Loucy (cell line): Measurements from ENCODE around the gene RMRP.

ENCODE experiments used
- H2AFZ ChIP-seq: fragments of 200-600 bp; sonication (generic); 2 replicates; pipeline ENCODE4 v1.6.0; 2016; ENCODE audit warnings: antibody characterized with exemption, mild to moderate bottlenecking, low read length, moderate library complexity
- H3F3A ChIP-seq: fragments of 200-600 bp; 2 replicates; pipeline ENCODE4 v1.6.0; 2016; ENCODE audit warnings: antibody characterized with exemption, low read depth, mild to moderate bottlenecking
- H3K27me3 ChIP-seq: fragments of 200-600 bp; sonication (generic); 2 replicates; pipeline ENCODE4 v1.6.1; 2014; ENCODE audit warnings: low read length, mild to moderate bottlenecking; ENCODE audit not compliant: insufficient read depth, poor library complexity, severe bottlenecking
- H3K36me3 ChIP-seq: fragments of 200-600 bp; sonication (generic); 2 replicates; pipeline ENCODE4 v1.6.1; 2016; ENCODE audit warnings: low read length; ENCODE audit not compliant: insufficient read depth
- H3K4me1 ChIP-seq: fragments of 200-600 bp; sonication (generic); 2 replicates; pipeline ENCODE4 v1.5.1; 2014; ENCODE audit warnings: low read length, mild to moderate bottlenecking; ENCODE audit not compliant: insufficient read depth, poor library complexity, severe bottlenecking
- H3K4me2 ChIP-seq: fragments of 200-600 bp; sonication (generic); 2 replicates; pipeline ENCODE4 v1.6.0; 2014; ENCODE audit warnings: antibody characterized with exemption, low read length, low read depth, mild to moderate bottlenecking; ENCODE audit not compliant: poor library complexity, severe bottlenecking
- H3K4me3 ChIP-seq: fragments of 200-600 bp; sonication (generic); 2 replicates; pipeline ENCODE4 v1.5.1; 2014; ENCODE audit warnings: low read length, mild to moderate bottlenecking, mixed read lengths; ENCODE audit not compliant: poor library complexity, severe bottlenecking
- H3K79me2 ChIP-seq: fragments of 200-600 bp; sonication (generic); 2 replicates; pipeline ENCODE4 v1.6.1; 2014; ENCODE audit warnings: low read length; ENCODE audit not compliant: insufficient read depth
- H3K9ac ChIP-seq: fragments of 200-600 bp; sonication (generic); 2 replicates; pipeline ENCODE4 v1.6.0; 2014; ENCODE audit warnings: mild to moderate bottlenecking, low read depth, low read length, moderate library complexity; ENCODE audit not compliant: poor library complexity, severe bottlenecking
- H3K9me2 ChIP-seq: fragments of 200-600 bp; sonication (generic); replicated peaks from 2 replicates; pipeline ENCODE4 v1.6.1; 2016; ENCODE audit warnings: low read depth, low read length, mixed read lengths
- H3K9me3 ChIP-seq: fragments of 200-600 bp; sonication (generic); 2 replicates; pipeline ENCODE4 v1.6.1; 2014; ENCODE audit warnings: mild to moderate bottlenecking, antibody characterized with exemption, low read length, low read depth; ENCODE audit not compliant: insufficient read depth
- H4K20me1 ChIP-seq: fragments of 200-600 bp; sonication (generic); 2 replicates; pipeline ENCODE4 v1.6.0; 2014; ENCODE audit warnings: antibody characterized with exemption, low read length, mild to moderate bottlenecking; ENCODE audit not compliant: insufficient read depth, poor library complexity, severe bottlenecking
- CTCF ChIP-seq: fragments of 200-600 bp; sonication (generic); conservative IDR thresholded peaks from 2 replicates; pipeline ENCODE4 v1.5.1; 2014; ENCODE audit warnings: mild to moderate bottlenecking, antibody characterized with exemption, low read length
- EZH2phosphoT487 ChIP-seq: fragments of 200-600 bp; IDR thresholded peaks from 2 replicates; pipeline ENCODE4 v1.6.1; 2018; ENCODE audit warnings: antibody characterized with exemption, mild to moderate bottlenecking, moderate library complexity, borderline replicate concordance

RMRP gene

GRCh38 chr9:35680331-35681105 lies 22.7 kb upstream of the RMRP start:
- H3K9me2 ChIP-seq: no peaks in the 10 kb centered on the region
- no peak overlapping the region for H3K9ac ChIP-seq
- H3K4me1 ChIP-seq: no peaks in the 10 kb centered on the region
- no peak overlapping the region for H3K4me3 ChIP-seq
- H3K9me3 ChIP-seq: no peaks in the 10 kb centered on the region
- TF ChIP-seq CTCF (no peak), EZH2phosphoT487 (no peak)
- no peaks in the 10 kb centered on the region for H3F3A ChIP-seq
- H3K79me2 ChIP-seq: no peaks in the 10 kb centered on the region
- H4K20me1 ChIP-seq: no peaks in the 10 kb centered on the region
- H2AFZ ChIP-seq: no peak overlapping the region
- no peaks in the 10 kb centered on the region for H3K27me3 ChIP-seq
- no peak overlapping the region for H3K4me2 ChIP-seq
- H3K36me3 ChIP-seq: no peaks in the 10 kb centered on the region

DNA sequence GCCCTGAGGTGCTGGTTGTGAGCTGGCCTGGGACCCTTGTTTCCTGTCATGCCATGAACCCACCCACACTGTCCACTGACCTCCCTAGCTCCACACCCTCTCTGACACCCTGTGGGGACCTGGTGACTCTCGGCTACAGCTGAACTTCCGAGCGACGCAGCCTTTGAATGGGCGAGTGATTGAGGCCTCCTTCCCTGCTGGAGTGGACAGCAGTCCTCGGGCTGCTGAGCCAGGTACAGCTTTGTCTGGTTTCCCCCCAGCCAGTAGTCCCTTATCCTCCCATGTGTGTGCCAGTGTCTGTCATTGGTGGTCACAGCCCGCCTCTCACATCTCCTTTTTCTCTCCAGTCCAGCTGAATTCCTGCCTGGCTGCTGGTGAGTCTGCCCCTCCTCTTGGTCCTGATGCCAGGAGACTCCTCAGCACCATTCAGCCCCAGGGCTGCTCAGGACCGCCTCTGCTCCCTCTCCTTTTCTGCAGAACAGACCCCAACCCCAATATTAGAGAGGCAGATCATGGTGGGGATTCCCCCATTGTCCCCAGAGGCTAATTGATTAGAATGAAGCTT lies 22.0 kb upstream of the RMRP start:
- H3K27me3 ChIP-seq: no peaks in the 10 kb centered on the region
- H3K9ac ChIP-seq: no peak overlapping the region
- no peak for TF ChIP-seq CTCF
- TF ChIP-seq EZH2phosphoT487: no peak
- no peak overlapping the region for H2AFZ ChIP-seq
- H3F3A ChIP-seq: no peaks in the 10 kb centered on the region
- no peaks in the 10 kb centered on the region for H3K36me3 ChIP-seq
- no peaks in the 10 kb centered on the region for H4K20me1 ChIP-seq
- no peak overlapping the region for H3K4me3 ChIP-seq
- H3K9me3 ChIP-seq: no peaks in the 10 kb centered on the region
- no peak overlapping the region for H3K4me2 ChIP-seq
- no peaks in the 10 kb centered on the region for H3K9me2 ChIP-seq
- no peaks in the 10 kb centered on the region for H3K4me1 ChIP-seq
- H3K79me2 ChIP-seq: no peaks in the 10 kb centered on the region

GRCh38 chr9:35679091-35679490 lies 21.3 kb upstream of the RMRP start:
- no peaks in the 10 kb centered on the region for H3K27me3 ChIP-seq
- H3K4me1 ChIP-seq: no peaks in the 10 kb centered on the region
- no peaks in the 10 kb centered on the region for H3K9me3 ChIP-seq
- no peak overlapping the region for H2AFZ ChIP-seq
- H3K9ac ChIP-seq: no peak overlapping the region
- H3K9me2 ChIP-seq: no peaks in the 10 kb centered on the region
- H3K4me2 ChIP-seq: no peak overlapping the region
- H3K36me3 ChIP-seq: no peaks in the 10 kb centered on the region
- TF ChIP-seq CTCF (no peak), EZH2phosphoT487 (no peak)
- no peaks in the 10 kb centered on the region for H4K20me1 ChIP-seq
- H3K79me2 ChIP-seq: no peaks in the 10 kb centered on the region
- H3K4me3 ChIP-seq: no peak overlapping the region
- H3F3A ChIP-seq: no peaks in the 10 kb centered on the region
